Pancreas (tissue), 10 donors: ENCODE results near the gene BANF1. TPM values are rescaled to one million over a fixed set of nuclear protein-coding genes. Genes with fewer than 3 reads are reported as not detected.

Source experiments
- ATAC-seq, 4 donors: fragments of 200-7000 bp; cut with Tn5 transposase; one replicate each; pipeline versions ENCODE4 v1.8.0 to v1.9.1; 2020; ENCODE audit warnings: mild to moderate bottlenecking in 4 of 4, moderate library complexity in 4 of 4
- DNase-seq, 6 donors: peaks; one replicate each; pipeline ENCODE4 v3.0.0-alpha.2; 2020
- FAIRE-seq: peaks from 2 replicates; lab custom pipeline; 2012; peaks lifted over from hg19 to GRCh38; lab: Jason Lieb, UNC
- H3K27ac ChIP-seq, 4 donors: fragments of 200-600 bp; sonication (generic); 1 replicate in 3 of 4; 2 replicates in 1 of 4; pipeline versions ENCODE4 v1.5.0 to v1.8.0; 2020
- H3K27me3 ChIP-seq, 4 donors: fragments of 200-600 bp; one replicate each; pipeline ENCODE4 v1.8.0; 2021
- H3K36me3 ChIP-seq, 3 donors: fragments of 200-600 bp; sonication (generic) in 1 of 3; one replicate each; pipeline versions ENCODE4 v1.5.0 to v1.8.0; 2020 to 2021
- H3K4me1 ChIP-seq, 3 donors: fragments of 200-600 bp; one replicate each; pipeline ENCODE4 v1.8.0; 2021
- H3K4me3 ChIP-seq, 4 donors: fragments of 200-600 bp; sonication (generic) in 2 of 4; one replicate each; pipeline versions ENCODE4 v1.5.0 to v1.8.0; 2020 to 2021
- H3K9me3 ChIP-seq, 4 donors: fragments of 200-600 bp; one replicate each; pipeline ENCODE4 v1.8.0; 2021
- WGBS, 2 donors: extraction: QIAGEN DNeasy Blood & Tissue Kit; methylation state at CpG; one replicate each; pipeline ENCODE4 v1.1.7; 2013; 5-methylcytosine and 5-hydroxymethylcytosine counted together
- intact Hi-C, 3 donors: fragments of 100-400 bp; cut with DNase I; formaldehyde crosslinking; loops; one replicate each; pipeline versions ENCODE4 v1.11.1 to v1.14.2; 2022
- polyA plus RNA-seq, 2 donors: library from polyadenylated mRNA; stranded (reverse); fragments of 200-250 nt; gene quantifications; one replicate each; pipeline ENCODE4 v1.2.3, GENCODE V29; 2013
- total RNA-seq, 6 donors: library from RNA; stranded (reverse); fragmentation: NEBNext Ultra II Directional in 4 of 6; extraction: Animal tissue kit (Norgen Biotek cat#: 25700) in 4 of 6; gene quantifications; one replicate each; pipeline versions ENCODE4 v1.2.1 to v1.2.4, GENCODE V29; 2021 to 2023
- TF ChIP-seq, protein P1 (sequence below), 4 donors: fragments of 200-600 bp; sonication (generic) in 3 of 4; IDR thresholded peaks; one replicate each; pipeline versions ENCODE4 v1.5.0 to v1.8.0; 2021; ENCODE audit warnings: antibody characterized with exemption in 4 of 4
- donor health status: healthy with polysubstance abuse.
- donor health status: DM: no; HTN: no; CAD: no; lungs with moderate emphysema.
- donor health status: DM: no; HTN: no; CAD: no.
- donor health status: control.
- donor health status: control.
- donor health status: Bipolar disorder and iron deficiency.
- donor health status: DM: yes; HTN: yes; CAD: no.
- donor health status: DM: no; HTN: no; CAD: no.
- donor health status: DM: no; HTN: no; CAD: no.
- donor health status: DM: yes; HTN: yes; CAD: no.

The BANF1 gene
- total and polyA plus RNA-seq, 8 donors: 47.5 to 146 (median 84.0) TPM

DNA sequence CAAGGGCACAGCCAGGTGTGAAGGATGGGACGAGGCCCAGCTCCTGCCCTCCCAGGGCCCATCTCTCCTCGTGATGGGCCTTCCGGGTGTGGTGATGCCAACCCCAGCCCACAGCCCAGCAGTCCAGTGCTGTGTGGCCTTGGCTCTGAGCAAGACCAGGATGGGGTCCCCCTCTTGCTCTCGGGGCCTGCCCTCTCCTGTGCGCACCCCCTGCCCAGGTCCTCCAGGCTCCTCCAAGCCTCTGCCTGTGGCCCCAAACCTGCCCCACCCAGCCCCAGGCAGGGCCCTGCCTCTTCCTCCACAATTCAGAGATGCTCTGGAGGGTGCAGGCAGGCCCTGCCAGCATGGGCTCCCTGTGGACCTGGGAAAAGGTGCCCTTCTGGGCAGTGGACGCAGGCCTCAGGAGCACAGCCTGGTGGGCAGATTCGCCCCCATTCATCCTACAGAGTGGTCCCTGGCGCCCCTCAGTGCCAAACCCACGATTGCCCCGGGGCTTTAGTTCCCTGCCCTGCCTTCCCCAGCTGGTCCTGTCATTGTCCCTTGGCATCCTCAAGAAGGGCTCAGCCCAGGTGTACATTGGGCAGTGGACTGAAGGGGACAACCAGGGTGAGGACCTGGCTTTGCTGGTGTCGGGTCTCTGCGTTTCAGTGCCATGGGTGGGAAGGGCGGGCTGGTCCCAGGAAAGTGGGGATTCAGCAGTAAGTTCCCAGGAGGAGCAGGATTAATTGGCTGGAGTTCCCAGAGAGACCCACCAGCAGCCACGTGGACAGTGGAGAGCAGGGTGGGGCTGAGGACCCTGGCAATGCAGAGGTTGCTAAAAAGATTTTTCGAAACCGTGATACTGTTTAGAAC lies 20.1 kb upstream of the BANF1 start:
- H3K4me3 ChIP-seq: no peak overlapping the region
- no peaks in the 10 kb centered on the region for H3K9me3 ChIP-seq
- intact Hi-C loops: loop anchor here in 2 of 3 donors (5.0 to 10.0 kb wide), 3 partner anchors 275 to 357 kb away; no protein-coding TSS in a partner anchor
- FAIRE-seq (no peak), DNase-seq (no peak), ATAC-seq (peak in 1 of 4 donors; percentile 12)
- no peaks in the 10 kb centered on the region for H3K4me1 ChIP-seq
- WGBS, 2 donors: 61 to 71% methylated on average over 16 of the region's 16 CpGs
- peaks cover 4 to 17% (median 16%) of the 10 kb centered on the region in 3 donors for H3K36me3 ChIP-seq
- TF ChIP-seq, protein P1, sequence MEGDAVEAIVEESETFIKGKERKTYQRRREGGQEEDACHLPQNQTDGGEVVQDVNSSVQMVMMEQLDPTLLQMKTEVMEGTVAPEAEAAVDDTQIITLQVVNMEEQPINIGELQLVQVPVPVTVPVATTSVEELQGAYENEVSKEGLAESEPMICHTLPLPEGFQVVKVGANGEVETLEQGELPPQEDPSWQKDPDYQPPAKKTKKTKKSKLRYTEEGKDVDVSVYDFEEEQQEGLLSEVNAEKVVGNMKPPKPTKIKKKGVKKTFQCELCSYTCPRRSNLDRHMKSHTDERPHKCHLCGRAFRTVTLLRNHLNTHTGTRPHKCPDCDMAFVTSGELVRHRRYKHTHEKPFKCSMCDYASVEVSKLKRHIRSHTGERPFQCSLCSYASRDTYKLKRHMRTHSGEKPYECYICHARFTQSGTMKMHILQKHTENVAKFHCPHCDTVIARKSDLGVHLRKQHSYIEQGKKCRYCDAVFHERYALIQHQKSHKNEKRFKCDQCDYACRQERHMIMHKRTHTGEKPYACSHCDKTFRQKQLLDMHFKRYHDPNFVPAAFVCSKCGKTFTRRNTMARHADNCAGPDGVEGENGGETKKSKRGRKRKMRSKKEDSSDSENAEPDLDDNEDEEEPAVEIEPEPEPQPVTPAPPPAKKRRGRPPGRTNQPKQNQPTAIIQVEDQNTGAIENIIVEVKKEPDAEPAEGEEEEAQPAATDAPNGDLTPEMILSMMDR (IDR thresholded peaks at IDR 0.05): no peak
- H3K27me3 ChIP-seq: no peaks in the 10 kb centered on the region
- no peak overlapping the region for H3K27ac ChIP-seq

DNA sequence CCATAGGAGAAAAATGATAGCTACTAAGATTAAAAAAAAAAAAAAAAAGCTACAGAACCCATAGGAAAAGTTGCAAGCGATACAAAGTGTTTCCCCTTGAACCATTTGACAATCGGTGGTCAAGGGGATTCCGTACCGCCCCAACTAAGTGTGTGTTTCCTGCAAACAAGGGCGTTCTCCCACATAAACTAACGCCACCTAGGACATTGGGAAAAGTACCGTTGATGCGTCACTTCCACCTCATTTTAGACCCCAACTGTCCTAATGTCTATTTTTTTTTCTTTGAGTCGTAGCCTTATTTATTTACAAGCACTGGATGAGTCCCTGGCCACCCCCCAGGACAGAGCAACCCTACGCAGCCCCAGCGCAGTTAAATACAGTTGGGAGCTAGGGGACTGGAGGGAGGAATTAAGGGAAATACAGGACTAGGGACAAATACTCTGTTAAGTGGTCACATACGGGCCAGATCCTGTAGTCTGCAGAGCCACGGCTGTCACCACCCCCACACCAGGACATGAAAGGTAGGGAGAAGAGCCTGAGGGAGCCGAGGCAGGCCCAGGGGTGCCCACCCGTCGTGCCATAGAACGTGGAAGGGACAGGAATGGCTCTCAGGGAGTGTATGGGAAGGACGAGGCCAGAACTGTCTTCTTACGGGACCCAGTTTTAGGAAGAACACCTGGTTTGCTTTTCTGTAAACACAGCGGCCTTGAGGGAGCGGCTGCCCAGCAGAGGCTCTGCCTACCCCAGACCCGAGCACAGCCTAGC lies 19.3 kb upstream of the BANF1 start:
- WGBS, 2 donors: 56 to 63% methylated on average over 21 to 22 of the region's 22 CpGs
- intact Hi-C loops: loop anchor here in 2 of 3 donors (5.0 to 10.0 kb wide), 3 partner anchors 276 to 358 kb away; no protein-coding TSS in a partner anchor
- ATAC-seq (no peak), DNase-seq (no peak), FAIRE-seq (no peak)
- no peaks in the 10 kb centered on the region for H3K27me3 ChIP-seq
- no peak overlapping the region for H3K27ac ChIP-seq
- H3K4me3 ChIP-seq: no peak overlapping the region
- TF ChIP-seq, protein P1 (IDR thresholded peaks at IDR 0.05): no peak
- H3K9me3 ChIP-seq: no peaks in the 10 kb centered on the region
- H3K4me1 ChIP-seq: no peaks in the 10 kb centered on the region
- peaks cover 0 to 9% (median 8%) of the 10 kb centered on the region in 3 donors for H3K36me3 ChIP-seq

DNA sequence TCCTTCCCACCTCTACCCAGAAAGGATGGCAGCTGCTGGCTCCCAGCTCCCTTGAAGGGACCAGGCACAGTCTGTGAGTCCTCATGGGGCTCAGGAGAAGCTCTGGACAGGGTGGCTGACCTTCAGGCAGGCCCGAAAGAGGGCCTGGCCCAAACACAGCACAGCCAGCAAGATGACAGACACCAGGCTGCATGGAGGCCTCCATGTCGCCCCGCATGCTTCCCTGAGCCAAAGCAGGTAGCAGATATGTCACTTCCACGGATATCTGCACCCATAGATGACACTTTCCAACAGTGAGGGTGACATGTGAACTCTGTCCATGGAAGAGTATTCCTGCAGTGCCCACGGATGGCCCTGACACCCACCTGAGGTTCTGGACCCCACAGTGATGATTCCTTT lies 18.7 kb upstream of the BANF1 start:
- FAIRE-seq: no peak
- WGBS, 2 donors: 70 to 71% methylated on average over 5 of the region's 5 CpGs
- TF ChIP-seq, protein P1 (IDR thresholded peaks at IDR 0.05): no peak
- H3K27me3 ChIP-seq: no peaks in the 10 kb centered on the region
- H3K36me3 ChIP-seq: peaks cover 0 to 3% (median 2%) of the 10 kb centered on the region in 3 donors
- no peak for DNase-seq
- no peaks in the 10 kb centered on the region for H3K9me3 ChIP-seq
- no peak overlapping the region for H3K27ac ChIP-seq
- no peak for ATAC-seq
- no peaks in the 10 kb centered on the region for H3K4me1 ChIP-seq
- intact Hi-C loops: loop anchor here in 2 of 3 donors (5.0 to 10.0 kb wide), 3 partner anchors 276 to 359 kb away; no protein-coding TSS in a partner anchor
- H3K4me3 ChIP-seq: no peak overlapping the region

DNA sequence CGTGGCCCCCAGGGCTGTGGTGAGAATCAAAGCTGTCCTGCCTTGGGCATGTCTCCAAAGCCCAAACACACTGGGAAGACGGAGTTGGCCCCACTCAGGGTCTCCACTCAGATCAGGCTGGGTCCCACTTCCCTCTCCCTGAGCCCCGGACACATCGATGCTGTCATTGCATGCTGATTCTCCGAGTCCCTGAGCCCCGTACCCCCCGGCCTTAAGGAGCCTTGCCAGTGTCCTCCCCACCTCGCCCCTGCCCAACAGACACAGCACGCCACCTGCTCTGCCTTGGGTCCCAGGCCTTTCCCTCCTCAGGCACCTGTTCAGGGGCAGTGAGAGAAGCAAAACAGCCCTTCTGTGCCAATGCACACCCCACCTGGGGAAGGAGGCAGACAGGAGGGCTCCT lies 15.0 kb upstream of the BANF1 start:
- 67 to 83% methylated on average over 9 of the region's 9 CpGs for WGBS, 2 donors
- H3K4me3 ChIP-seq: no peak overlapping the region
- DNase-seq (no peak), FAIRE-seq (no peak), ATAC-seq (no peak)
- no peaks in the 10 kb centered on the region for H3K27me3 ChIP-seq
- intact Hi-C loops: loop anchor here in 2 of 3 donors (5.0 to 10.0 kb wide), 4 partner anchors 100 to 363 kb away; partner anchors contain the start of gene FIBP (in 1 of the 2)
- no peaks in the 10 kb centered on the region for H3K4me1 ChIP-seq
- TF ChIP-seq, protein P1 (IDR thresholded peaks at IDR 0.05): no peak
- H3K36me3 ChIP-seq: no peaks in the 10 kb centered on the region
- no peaks in the 10 kb centered on the region for H3K9me3 ChIP-seq
- no peak overlapping the region for H3K27ac ChIP-seq
